C4-2B (cell line): ENCODE results near the gene CD247.

Experiments
- H3K27ac ChIP-seq: fragments of 450-650 bp; 2 replicates; pipeline ENCODE4 v1.5.1; 2017
- CTCF ChIP-seq: fragments of 450-650 bp; conservative IDR thresholded peaks from 2 replicates; pipeline ENCODE4 v1.5.1; 2017; ENCODE audit warnings: mild to moderate bottlenecking
- ZFX ChIP-seq: fragments of 450-650 bp; IDR thresholded peaks from 2 replicates; pipeline ENCODE4 v1.6.1; 2017

CD247 gene

GRCh38 chr1:167443757-167444156 lies 74.6 kb downstream of the CD247 start:
- no peak for TF ChIP-seq CTCF
- TF ChIP-seq ZFX = no peak
- H3K27ac ChIP-seq = no peak overlapping the region

- no peak for TF ChIP-seq CTCF
- TF ChIP-seq ZFX = no peak
- H3K27ac ChIP-seq = no peak overlapping the region; the same call in 1 of the 2 replicates
These were observed 75.3 kb downstream of the CD247 start for GRCh38 chr1:167442854-167443565.

- TF ChIP-seq CTCF = peak; percentile 95
- TF ChIP-seq ZFX = no peak
- no peak overlapping the region; the same call in 1 of the 2 replicates for H3K27ac ChIP-seq
These were observed 76.0 kb downstream of the CD247 start for GRCh38 chr1:167442142-167442848.

- TF ChIP-seq ZFX (no peak), CTCF (no peak)
These were observed 77.1 kb downstream of the CD247 start for GRCh38 chr1:167441222-167441621.

GRCh38 chr1:167440776-167441175 lies 77.6 kb downstream of the CD247 start:
- TF ChIP-seq ZFX = no peak
- no peak for TF ChIP-seq CTCF
- no peak overlapping the region for H3K27ac ChIP-seq

More at GRCh38 chr1:167441222-167441621, 77.1 kb downstream of the CD247 start:
- H3K27ac ChIP-seq = no peak overlapping the region

- H3K27ac ChIP-seq = no peak overlapping the region
- no peak for TF ChIP-seq ZFX
- TF ChIP-seq CTCF = no peak
These were observed 78.0 kb downstream of the CD247 start for GRCh38 chr1:167440345-167440744.

GRCh38 chr1:167439301-167439988 lies 78.9 kb downstream of the CD247 start:
- TF ChIP-seq ZFX (no peak), CTCF (no peak)

More at GRCh38 chr1:167439301-167439988, 78.9 kb downstream of the CD247 start:
- no peak overlapping the region for H3K27ac ChIP-seq
